Esophagus muscularis mucosa (tissue), 4 donors: ENCODE results near the gene EYA4. TPM values are rescaled to one million over a fixed set of nuclear protein-coding genes. Genes with fewer than 3 reads are reported as not detected.

Source experiments
- DNase-seq: peaks from one replicate; pipeline ENCODE4 v3.0.0-alpha.2; 2017; ENCODE audit errors: extremely low spot score
- H3K27ac ChIP-seq, 4 donors: fragments of 200-600 bp; sonication (generic); replicated peaks in 1 of 4; 1 replicate in 3 of 4; 2 replicates in 1 of 4; pipeline ENCODE4 v1.5.1; 2016 to 2019; ENCODE audit warnings: mild to moderate bottlenecking in 1 of 4
- H3K27me3 ChIP-seq, 4 donors: fragments of 200-600 bp; sonication (generic); one replicate each; pipeline versions ENCODE4 v1.5.1 to v1.6.0; 2016 to 2019
- H3K36me3 ChIP-seq, 4 donors: fragments of 200-600 bp; sonication (generic); one replicate each; pipeline ENCODE4 v1.5.1; 2016 to 2019
- H3K4me1 ChIP-seq, 4 donors: fragments of 200-600 bp; sonication (generic); one replicate each; pipeline ENCODE4 v1.5.1; 2016 to 2019
- H3K4me3 ChIP-seq, 4 donors: fragments of 200-600 bp; sonication (generic); 1 replicate in 2 of 4; 2 replicates in 2 of 4; pipeline ENCODE4 v1.5.1; 2016 to 2019; ENCODE audit warnings: mild to moderate bottlenecking in 4 of 4, moderate library complexity in 1 of 4
- H3K9me3 ChIP-seq, 4 donors: fragments of 200-600 bp; sonication (generic); 1 replicate in 3 of 4; 2 replicates in 1 of 4; pipeline ENCODE4 v1.5.1; 2016 to 2019
- CTCF ChIP-seq, 3 experiments: fragments of 200-600 bp in 2 of 3; fragments of 450-650 bp in 1 of 3; sonication (generic) in 2 of 3; IDR thresholded peaks; one replicate each; pipeline ENCODE4 v1.5.1; 2017 to 2019; ENCODE audit warnings: antibody characterized with exemption in 3 of 3, mild to moderate bottlenecking in 2 of 3, moderate library complexity in 1 of 3
- EP300 ChIP-seq: sonication (generic); formaldehyde crosslinking; IDR thresholded peaks from one replicate; pipeline ENCODE4 v1.6.1; 2017; ENCODE audit warnings: antibody characterized with exemption
- POLR2A ChIP-seq: fragments of 450-650 bp; IDR thresholded peaks from one replicate; pipeline ENCODE4 v1.6.1; 2017; ENCODE audit warnings: antibody characterized with exemption, moderate library complexity, mild to moderate bottlenecking, low read depth
- POLR2AphosphoS5 ChIP-seq, 2 donors: sonication (generic); formaldehyde crosslinking; IDR thresholded peaks; one replicate each; pipeline ENCODE4 v1.6.1; 2017; ENCODE audit warnings: antibody characterized with exemption in 2 of 2
- WGBS: methylation state at CpG from one replicate; pipeline ENCODE4 v1.1.5; 2018; 5-methylcytosine and 5-hydroxymethylcytosine counted together
- intact Hi-C: fragments of 100-400 bp; cut with DNase I; formaldehyde crosslinking; loops from one replicate; pipeline ENCODE4 v1.15.1; 2023
- total RNA-seq, 4 donors: library from RNA; depleted of rRNA; stranded (reverse); fragments of >200 nt; gene quantifications; one replicate each; pipeline versions ENCODE4 v1.1.0 to v1.2.1, GENCODE V29; 2016

Gene EYA4
- total RNA-seq, 4 donors from 2014 or later, result 1.5 to 3.3 (median 2.5) TPM

GRCh38 chr6:133254552-133255228 is 13.5 kb downstream of the EYA4 start:
- no peaks in the 10 kb centered on the region for H3K36me3 ChIP-seq
- H3K9me3 ChIP-seq, result no peaks in the 10 kb centered on the region
- 73% methylated on average over 3 of the region's 3 CpGs for WGBS
- H3K4me1 ChIP-seq, result no peaks in the 10 kb centered on the region
- H3K27ac ChIP-seq, result no peak overlapping the region
- H3K27me3 ChIP-seq, result peaks cover 0 to 8% (median 0%) of the 10 kb centered on the region in 4 donors
- no peak overlapping the region for H3K4me3 ChIP-seq
- no peak for TF ChIP-seq POLR2A
- no peak for TF ChIP-seq POLR2AphosphoS5 (IDR thresholded peaks at IDR 0.05)
- no peak for TF ChIP-seq CTCF (IDR thresholded peaks at IDR 0.05)
- no peak for TF ChIP-seq EP300
- intact Hi-C loops, result no loop called here
- no peak for DNase-seq

GRCh38 chr6:133257545-133258105 is 16.5 kb downstream of the EYA4 start:
- no peaks in the 10 kb centered on the region for H3K9me3 ChIP-seq
- 59% methylated on average over 5 of the region's 5 CpGs for WGBS
- H3K27ac ChIP-seq, result no peak overlapping the region
- H3K4me3 ChIP-seq, result no peak overlapping the region
- DNase-seq, result no peak
- intact Hi-C loops, result no loop called here
- peaks cover 0 to 8% (median 2%) of the 10 kb centered on the region in 4 donors for H3K4me1 ChIP-seq
- H3K36me3 ChIP-seq, result no peaks in the 10 kb centered on the region
- TF ChIP-seq EP300 (no peak), CTCF (IDR thresholded peaks at IDR 0.05) (no peak), POLR2A (no peak), POLR2AphosphoS5 (IDR thresholded peaks at IDR 0.05) (no peak)
- H3K27me3 ChIP-seq, result no peaks in the 10 kb centered on the region

- Histone ChIP-seq H3K4me1 (peaks cover 0 to 12% (median 4%) of the 10 kb centered on the region in 4 donors), H3K27me3 (no peaks in the 10 kb centered on the region), H3K9me3 (no peaks in the 10 kb centered on the region), H3K4me3 (no peak overlapping the region), H3K27ac (no peak overlapping the region), H3K36me3 (no peaks in the 10 kb centered on the region)
- intact Hi-C loops, result no loop called here
- DNase-seq, result no peak
- TF ChIP-seq POLR2A (no peak), POLR2AphosphoS5 (IDR thresholded peaks at IDR 0.05) (no peak), CTCF (IDR thresholded peaks at IDR 0.05) (no peak), EP300 (no peak)
Observed at GRCh38 chr6:133259561-133259960, 18.4 kb downstream of the EYA4 start.

- TF ChIP-seq CTCF (IDR thresholded peaks at IDR 0.05) (no peak), EP300 (no peak), POLR2AphosphoS5 (IDR thresholded peaks at IDR 0.05) (no peak), POLR2A (no peak)
- Histone ChIP-seq H3K4me3 (no peak overlapping the region), H3K27ac (no peak overlapping the region), H3K9me3 (no peaks in the 10 kb centered on the region), H3K36me3 (no peaks in the 10 kb centered on the region), H3K4me1 (peaks cover 0 to 12% (median 4%) of the 10 kb centered on the region in 4 donors), H3K27me3 (no peaks in the 10 kb centered on the region)
- 72% methylated on average over 2 of the region's 2 CpGs for WGBS
- no peak for DNase-seq
- intact Hi-C loops, result no loop called here
Observed at GRCh38 chr6:133262804-133263203, 21.6 kb downstream of the EYA4 start.
